HEK293 (cell line): ENCODE results near the gene KCNJ16.

Experiments used
- CTCF ChIA-PET: fragments of 350-600 bp; formaldehyde crosslinking; extraction: SDS; loops from one replicate; lab custom pipeline; 2021; ENCODE audit warnings: antibody characterized with exemption; lab: Yijun Ruan, JAX
- POLR2A ChIA-PET: fragments of 300-600 bp; formaldehyde crosslinking; extraction: SDS; loops from one replicate; lab custom pipeline; 2020; ENCODE audit warnings: antibody characterized with exemption, inconsistent platforms; lab: Yijun Ruan, JAX
- H3K27ac ChIP-seq: fragments of 200-500 bp; sonication (Bioruptor generic); 2 replicates; pipeline ENCODE4 v1.5.1; 2014; ENCODE audit warnings: low read depth, low read length, control low read depth, inconsistent platforms; ENCODE audit errors: extremely low read depth
- H3K36me3 ChIP-seq, 2 experiments: fragments of 200-500 bp in 1 of 2; sonication (Bioruptor generic) in 1 of 2; 1 replicate in 1 of 2; 2 replicates in 1 of 2; pipeline ENCODE4 v1.5.1; 2014 to 2017; ENCODE audit warnings: inconsistent platforms in 2 of 2, low read length in 2 of 2; ENCODE audit not compliant: control insufficient read depth in 2 of 2, insufficient read depth in 1 of 2
- H3K4me1 ChIP-seq: fragments of 200-500 bp; sonication (Bioruptor generic); 2 replicates; pipeline ENCODE4 v1.5.1; 2014; ENCODE audit warnings: mild to moderate bottlenecking, low read length, inconsistent platforms; ENCODE audit not compliant: control insufficient read depth, insufficient read depth
- H3K4me3 ChIP-seq: 2 replicates; pipeline ENCODE4 v1.5.1; 2011; ENCODE audit warnings: low read depth, mild to moderate bottlenecking, control low read depth, low read length, moderate library complexity
- H3K9me3 ChIP-seq: fragments of 200-500 bp; sonication (Bioruptor generic); 2 replicates; pipeline ENCODE4 v1.5.1; 2014; ENCODE audit warnings: low read depth, low read length, inconsistent platforms; ENCODE audit not compliant: control insufficient read depth, insufficient read depth
- ELK4 ChIP-seq: IDR thresholded peaks from 2 replicates; pipeline ENCODE4 v1.6.1; 2011; ENCODE audit warnings: mild to moderate bottlenecking, low read depth, low read length, borderline replicate concordance
- OVOL3 ChIP-seq: fragments of 450-650 bp; formaldehyde crosslinking; IDR thresholded peaks from 2 replicates; pipeline ENCODE4 v1.5.1; 2016; ENCODE audit warnings: missing biosample characterization, missing genetic modification characterization
- ZBTB26 ChIP-seq: fragments of 450-650 bp; formaldehyde crosslinking; optimal IDR thresholded peaks from 2 replicates; pipeline ENCODE3; 2016; ENCODE audit warnings: missing biosample characterization, mild to moderate bottlenecking, missing genetic modification characterization
- ZBTB8A ChIP-seq: fragments of 450-650 bp; formaldehyde crosslinking; IDR thresholded peaks from 2 replicates; pipeline ENCODE4 v1.5.1; 2016; ENCODE audit warnings: missing biosample characterization, missing genetic modification characterization
- ZNF311 ChIP-seq: fragments of 450-650 bp; formaldehyde crosslinking; IDR thresholded peaks from 2 replicates; pipeline ENCODE4 v1.5.1; 2017; ENCODE audit warnings: missing biosample characterization, missing genetic modification characterization, borderline replicate concordance
- ZNF350 ChIP-seq: fragments of 450-650 bp; formaldehyde crosslinking; IDR thresholded peaks from 2 replicates; pipeline ENCODE4 v1.5.0; 2017; ENCODE audit warnings: missing biosample characterization, mild to moderate bottlenecking, missing genetic modification characterization
- ZNF362 ChIP-seq: fragments of 450-650 bp; formaldehyde crosslinking; IDR thresholded peaks from 2 replicates; pipeline ENCODE4 v1.5.1; 2016; ENCODE audit warnings: missing biosample characterization, missing genetic modification characterization
- ZNF366 ChIP-seq: fragments of 450-650 bp; formaldehyde crosslinking; conservative IDR thresholded peaks from 2 replicates; pipeline ENCODE4 v1.5.1; 2016; ENCODE audit warnings: missing biosample characterization, missing genetic modification characterization
- ZNF48 ChIP-seq: fragments of 450-650 bp; formaldehyde crosslinking; IDR thresholded peaks from 2 replicates; pipeline ENCODE4 v1.5.1; 2016; ENCODE audit warnings: missing biosample characterization, missing genetic modification characterization
- ZNF544 ChIP-seq: fragments of 450-650 bp; formaldehyde crosslinking; IDR thresholded peaks from 2 replicates; pipeline ENCODE4 v1.5.0; 2017; ENCODE audit warnings: missing biosample characterization, missing genetic modification characterization
- ZNF549 ChIP-seq: fragments of 450-650 bp; IDR thresholded peaks from 2 replicates; pipeline ENCODE4 v1.5.1; 2018; ENCODE audit warnings: missing biosample characterization, missing genetic modification characterization, mild to moderate bottlenecking, inconsistent platforms, moderate library complexity
- ZNF585B ChIP-seq: fragments of 450-650 bp; formaldehyde crosslinking; IDR thresholded peaks from 2 replicates; pipeline ENCODE4 v1.5.1; 2016; ENCODE audit warnings: missing biosample characterization, missing genetic modification characterization
- ZNF654 ChIP-seq: fragments of 450-650 bp; formaldehyde crosslinking; IDR thresholded peaks from 2 replicates; pipeline ENCODE4 v1.5.1; 2016; ENCODE audit warnings: low read depth, missing biosample characterization, missing genetic modification characterization
- ZNF692 ChIP-seq: fragments of 450-650 bp; formaldehyde crosslinking; IDR thresholded peaks from 2 replicates; pipeline ENCODE4 v1.5.1; 2016; ENCODE audit warnings: missing biosample characterization, missing genetic modification characterization
- ZNF701 ChIP-seq: fragments of 450-650 bp; formaldehyde crosslinking; IDR thresholded peaks from 2 replicates; pipeline ENCODE4 v1.5.1; 2016; ENCODE audit warnings: missing biosample characterization, missing genetic modification characterization
- TF ChIP-seq, protein P1 (sequence below): fragments of 450-650 bp; formaldehyde crosslinking; conservative IDR thresholded peaks from 2 replicates; pipeline ENCODE4 v1.5.1; 2016; ENCODE audit warnings: low read depth, missing biosample characterization, missing genetic modification characterization
- TF ChIP-seq, protein P2 (sequence below): fragments of 450-650 bp; formaldehyde crosslinking; IDR thresholded peaks from 2 replicates; pipeline ENCODE4 v1.5.1; 2016; ENCODE audit warnings: missing biosample characterization, missing genetic modification characterization
- TF ChIP-seq, protein P3 (sequence below): fragments of 450-650 bp; formaldehyde crosslinking; IDR thresholded peaks from 2 replicates; pipeline ENCODE4 v1.5.1; 2016; ENCODE audit warnings: missing biosample characterization, missing genetic modification characterization

Gene KCNJ16

GRCh38 chr17:70107904-70108565 lies 33.0 kb downstream of the KCNJ16 start (continued):
- TF ChIP-seq, protein P1, sequence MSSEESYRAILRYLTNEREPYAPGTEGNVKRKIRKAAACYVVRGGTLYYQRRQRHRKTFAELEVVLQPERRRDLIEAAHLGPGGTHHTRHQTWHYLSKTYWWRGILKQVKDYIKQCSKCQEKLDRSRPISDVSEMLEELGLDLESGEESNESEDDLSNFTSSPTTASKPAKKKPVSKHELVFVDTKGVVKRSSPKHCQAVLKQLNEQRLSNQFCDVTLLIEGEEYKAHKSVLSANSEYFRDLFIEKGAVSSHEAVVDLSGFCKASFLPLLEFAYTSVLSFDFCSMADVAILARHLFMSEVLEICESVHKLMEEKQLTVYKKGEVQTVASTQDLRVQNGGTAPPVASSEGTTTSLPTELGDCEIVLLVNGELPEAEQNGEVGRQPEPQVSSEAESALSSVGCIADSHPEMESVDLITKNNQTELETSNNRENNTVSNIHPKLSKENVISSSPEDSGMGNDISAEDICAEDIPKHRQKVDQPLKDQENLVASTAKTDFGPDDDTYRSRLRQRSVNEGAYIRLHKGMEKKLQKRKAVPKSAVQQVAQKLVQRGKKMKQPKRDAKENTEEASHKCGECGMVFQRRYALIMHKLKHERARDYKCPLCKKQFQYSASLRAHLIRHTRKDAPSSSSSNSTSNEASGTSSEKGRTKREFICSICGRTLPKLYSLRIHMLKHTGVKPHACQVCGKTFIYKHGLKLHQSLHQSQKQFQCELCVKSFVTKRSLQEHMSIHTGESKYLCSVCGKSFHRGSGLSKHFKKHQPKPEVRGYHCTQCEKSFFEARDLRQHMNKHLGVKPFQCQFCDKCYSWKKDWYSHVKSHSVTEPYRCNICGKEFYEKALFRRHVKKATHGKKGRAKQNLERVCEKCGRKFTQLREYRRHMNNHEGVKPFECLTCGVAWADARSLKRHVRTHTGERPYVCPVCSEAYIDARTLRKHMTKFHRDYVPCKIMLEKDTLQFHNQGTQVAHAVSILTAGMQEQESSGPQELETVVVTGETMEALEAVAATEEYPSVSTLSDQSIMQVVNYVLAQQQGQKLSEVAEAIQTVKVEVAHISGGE (tag by site-specific recombination), result no peak
- TF ChIP-seq, all 188 proteins: peak for 0

DNA sequence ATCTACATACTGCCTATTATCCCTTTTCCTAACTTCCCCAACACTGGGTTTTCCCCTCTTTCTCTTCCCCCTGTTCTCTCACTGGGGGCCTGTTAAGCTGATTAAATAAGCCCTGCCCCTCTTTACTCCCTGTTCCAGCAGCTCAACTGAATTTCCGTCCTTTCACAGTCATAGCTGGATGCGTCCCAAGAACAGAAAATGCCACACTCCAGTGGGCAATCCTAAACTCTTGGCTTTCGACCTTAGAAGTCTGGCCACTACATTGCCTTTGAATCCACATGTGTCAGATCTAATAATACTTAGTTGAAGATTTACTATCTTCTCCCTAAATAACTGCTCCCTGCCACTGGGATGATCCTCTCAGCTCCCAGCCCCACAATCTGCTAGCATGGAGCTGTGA lies 34.5 kb downstream of the KCNJ16 start:
- ChIA-PET POLR2A (no interaction called here), CTCF (interaction anchor here (0.6 to 0.8 kb wide), 3 partner anchors 56 to 501 kb away, joined by 3 to 4 read pairs (median 3); no protein-coding TSS in a partner anchor)
- no peaks in the 10 kb centered on the region for H3K36me3 ChIP-seq

More for the DNA sequence above, 34.5 kb downstream of the KCNJ16 start:
- Histone ChIP-seq H3K4me1 (0 out of 2 replicates have a peak, but pooled peaks cover 2% of the 10 kb centered on the region), H3K27ac (no peak overlapping the region), H3K4me3 (no peak overlapping the region), H3K9me3 (no peaks in the 10 kb centered on the region)
- TF ChIP-seq ZNF362 (tag by site-specific recombination) (no peak), ZBTB8A (tag by site-specific recombination) (no peak), ZBTB26 (tag by site-specific recombination) (no peak), ZNF48 (tag by site-specific recombination) (no peak), ZNF654 (tag by site-specific recombination) (no peak), ZNF366 (tag by site-specific recombination) (no peak), ZNF350 (tag by site-specific recombination) (no peak), ZNF692 (tag by site-specific recombination) (no peak), ELK4 (no peak), ZNF544 (tag by site-specific recombination) (no peak), ZNF701 (tag by site-specific recombination) (no peak), ZNF549 (tag by site-specific recombination) (no peak), ZNF311 (tag by site-specific recombination) (no peak), ZNF585B (no peak), OVOL3 (tag by site-specific recombination) (no peak)
- TF ChIP-seq, protein P2, sequence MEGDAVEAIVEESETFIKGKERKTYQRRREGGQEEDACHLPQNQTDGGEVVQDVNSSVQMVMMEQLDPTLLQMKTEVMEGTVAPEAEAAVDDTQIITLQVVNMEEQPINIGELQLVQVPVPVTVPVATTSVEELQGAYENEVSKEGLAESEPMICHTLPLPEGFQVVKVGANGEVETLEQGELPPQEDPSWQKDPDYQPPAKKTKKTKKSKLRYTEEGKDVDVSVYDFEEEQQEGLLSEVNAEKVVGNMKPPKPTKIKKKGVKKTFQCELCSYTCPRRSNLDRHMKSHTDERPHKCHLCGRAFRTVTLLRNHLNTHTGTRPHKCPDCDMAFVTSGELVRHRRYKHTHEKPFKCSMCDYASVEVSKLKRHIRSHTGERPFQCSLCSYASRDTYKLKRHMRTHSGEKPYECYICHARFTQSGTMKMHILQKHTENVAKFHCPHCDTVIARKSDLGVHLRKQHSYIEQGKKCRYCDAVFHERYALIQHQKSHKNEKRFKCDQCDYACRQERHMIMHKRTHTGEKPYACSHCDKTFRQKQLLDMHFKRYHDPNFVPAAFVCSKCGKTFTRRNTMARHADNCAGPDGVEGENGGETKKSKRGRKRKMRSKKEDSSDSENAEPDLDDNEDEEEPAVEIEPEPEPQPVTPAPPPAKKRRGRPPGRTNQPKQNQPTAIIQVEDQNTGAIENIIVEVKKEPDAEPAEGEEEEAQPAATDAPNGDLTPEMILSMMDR, result no peak
- TF ChIP-seq, protein P3, sequence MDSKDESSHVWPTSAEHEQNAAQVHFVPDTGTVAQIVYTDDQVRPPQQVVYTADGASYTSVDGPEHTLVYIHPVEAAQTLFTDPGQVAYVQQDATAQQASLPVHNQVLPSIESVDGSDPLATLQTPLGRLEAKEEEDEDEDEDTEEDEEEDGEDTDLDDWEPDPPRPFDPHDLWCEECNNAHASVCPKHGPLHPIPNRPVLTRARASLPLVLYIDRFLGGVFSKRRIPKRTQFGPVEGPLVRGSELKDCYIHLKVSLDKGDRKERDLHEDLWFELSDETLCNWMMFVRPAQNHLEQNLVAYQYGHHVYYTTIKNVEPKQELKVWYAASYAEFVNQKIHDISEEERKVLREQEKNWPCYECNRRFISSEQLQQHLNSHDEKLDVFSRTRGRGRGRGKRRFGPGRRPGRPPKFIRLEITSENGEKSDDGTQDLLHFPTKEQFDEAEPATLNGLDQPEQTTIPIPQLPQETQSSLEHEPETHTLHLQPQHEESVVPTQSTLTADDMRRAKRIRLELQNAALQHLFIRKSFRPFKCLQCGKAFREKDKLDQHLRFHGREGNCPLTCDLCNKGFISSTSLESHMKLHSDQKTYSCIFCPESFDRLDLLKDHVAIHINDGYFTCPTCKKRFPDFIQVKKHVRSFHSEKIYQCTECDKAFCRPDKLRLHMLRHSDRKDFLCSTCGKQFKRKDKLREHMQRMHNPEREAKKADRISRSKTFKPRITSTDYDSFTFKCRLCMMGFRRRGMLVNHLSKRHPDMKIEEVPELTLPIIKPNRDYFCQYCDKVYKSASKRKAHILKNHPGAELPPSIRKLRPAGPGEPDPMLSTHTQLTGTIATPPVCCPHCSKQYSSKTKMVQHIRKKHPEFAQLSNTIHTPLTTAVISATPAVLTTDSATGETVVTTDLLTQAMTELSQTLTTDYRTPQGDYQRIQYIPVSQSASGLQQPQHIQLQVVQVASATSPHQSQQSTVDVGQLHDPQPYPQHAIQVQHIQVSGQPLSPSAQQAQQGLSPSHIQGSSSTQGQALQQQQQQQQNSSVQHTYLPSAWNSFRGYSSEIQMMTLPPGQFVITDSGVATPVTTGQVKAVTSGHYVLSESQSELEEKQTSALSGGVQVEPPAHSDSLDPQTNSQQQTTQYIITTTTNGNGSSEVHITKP, result no peak
